ENCODE data around the gene LRRC73. TPM values are rescaled to one million over a fixed set of nuclear protein-coding genes. Genes with fewer than 3 reads are reported as not detected.

The LRRC73 gene
- total and polyA plus RNA-seq, 9 of the 15 experiments (the other 6 are each of a cell fraction or from before 2014, with no cell fraction given): 0.07 to 0.55 (median 0.16) TPM; not detected in 3

- no peak for TF ChIP-seq XRCC3 (IDR thresholded peaks at IDR 0.05)
- TF ChIP-seq POLR2A (conservative IDR thresholded peaks at IDR 0.05): no peak
- no peak for TF ChIP-seq THAP12 (CRISPR knock-in tag; IDR thresholded peaks at IDR 0.05)
- no peak for TF ChIP-seq EP300 (IDR thresholded peaks at IDR 0.05; ENCODE audit: low read length)
- no peak for TF ChIP-seq HMBOX1 (IDR thresholded peaks at IDR 0.05)
- TF ChIP-seq ILF3 (IDR thresholded peaks at IDR 0.05; ENCODE audit: borderline replicate concordance): no peak
- TF ChIP-seq NR0B1 (IDR thresholded peaks at IDR 0.05; ENCODE audit: partially characterized antibody): no peak
- TF ChIP-seq ZNF239 (CRISPR knock-in tag; IDR thresholded peaks at IDR 0.05): no peak
- TF ChIP-seq ZNF384 (IDR thresholded peaks at IDR 0.05; ENCODE audit: low read depth, low read length): peak; percentile 74
- TF ChIP-seq ZNF146 (CRISPR knock-in tag; IDR thresholded peaks at IDR 0.05; ENCODE audit: unreplicated experiment): no peak
- TF ChIP-seq FUS (optimal IDR thresholded peaks at IDR 0.05; ENCODE audit: low read depth, low read length): no peak
- TF ChIP-seq ZNF274 (IDR thresholded peaks at IDR 0.05; ENCODE audit: borderline replicate concordance, low read depth, low read length): no peak
- TF ChIP-seq ARID2 (IDR thresholded peaks at IDR 0.05): peak; percentile 73; the same call in 1 of the 2 replicates
- TF ChIP-seq CHAMP1 (IDR thresholded peaks at IDR 0.05): no peak
- TF ChIP-seq FOXJ3 (CRISPR knock-in tag; IDR thresholded peaks at IDR 0.05): no peak
- TF ChIP-seq ZBTB33 (CRISPR knock-in tag; IDR thresholded peaks at IDR 0.05): no peak
- no peak for TF ChIP-seq PHB2 (IDR thresholded peaks at IDR 0.05; ENCODE audit: low read depth)
- no peak for TF ChIP-seq FOSL1 (tag; conservative IDR thresholded peaks at IDR 0.05)
- no peak for TF ChIP-seq NFIX (CRISPR knock-in tag; IDR thresholded peaks at IDR 0.05; ENCODE audit: low read depth)
Measured at GRCh38 chr6:43496370-43497128, 13.6 kb downstream of the LRRC73 start (continued).

All from K562 (cell line).